Measurements from ENCODE around the gene EIF2D. TPM values are rescaled to one million over a fixed set of nuclear protein-coding genes. Genes with fewer than 3 reads are reported as not detected.

The EIF2D gene
- total and polyA plus RNA-seq, 2 of the 13 experiments (the other 11 are each of a cell fraction or from before 2014, with no cell fraction given) = 45.1 to 64.9 TPM

GRCh38 chr1:206612129-206612876, at the start of gene EIF2D (continued):
- peak; percentile 63 for TF ChIP-seq TFE3 (CRISPR knock-in tag; IDR thresholded peaks at IDR 0.05)
- peak; percentile 64; the same call in 1 of the 2 replicates for TF ChIP-seq HIC2 (CRISPR knock-in tag; IDR thresholded peaks at IDR 0.05; ENCODE audit: low read depth)
- peak; percentile 94 for TF ChIP-seq TBX2 (CRISPR knock-in tag; IDR thresholded peaks at IDR 0.05; ENCODE audit: borderline replicate concordance)
- TF ChIP-seq E2F1 (CRISPR knock-in tag; IDR thresholded peaks at IDR 0.05) = peak; percentile 58; the same call in 1 of the 2 replicates
- TF ChIP-seq ZNF629 (CRISPR knock-in tag; conservative IDR thresholded peaks at IDR 0.05) = peak; percentile 60
- TF ChIP-seq GLI4 (CRISPR knock-in tag; IDR thresholded peaks at IDR 0.05; ENCODE audit: borderline replicate concordance) = peak; percentile 80; the same call in 1 of the 2 replicates
- TF ChIP-seq ZNF570 (CRISPR knock-in tag; IDR thresholded peaks at IDR 0.05; ENCODE audit: borderline replicate concordance) = no peak
- peak; percentile 98 for TF ChIP-seq ZMYM4 (CRISPR knock-in tag; IDR thresholded peaks at IDR 0.05)
- no peak for TF ChIP-seq SNAPC4 (CRISPR knock-in tag; IDR thresholded peaks at IDR 0.05)
- TF ChIP-seq RFXANK (CRISPR knock-in tag; IDR thresholded peaks at IDR 0.05) = no peak
- TF ChIP-seq ZKSCAN1 (IDR thresholded peaks at IDR 0.05; ENCODE audit: low read length) = no peak
- TF ChIP-seq ELK4 (CRISPR knock-in tag; IDR thresholded peaks at IDR 0.05; ENCODE audit: borderline replicate concordance) = peak; percentile 47; the same call in 1 of the 2 replicates
- TF ChIP-seq KDM6A (CRISPR knock-in tag; IDR thresholded peaks at IDR 0.05; ENCODE audit: low read depth) = no peak
- peak; percentile 75; the same call in 1 of the 2 replicates for TF ChIP-seq PBX3 (CRISPR knock-in tag; IDR thresholded peaks at IDR 0.05; ENCODE audit: borderline replicate concordance)
